ENCODE data around the gene USP24. TPM values are rescaled to one million over a fixed set of nuclear protein-coding genes. Genes with fewer than 3 reads are reported as not detected.

Gene USP24
- total RNA-seq, 2 donors from 2014 or later = 29.0 to 36.2 TPM

DNA sequence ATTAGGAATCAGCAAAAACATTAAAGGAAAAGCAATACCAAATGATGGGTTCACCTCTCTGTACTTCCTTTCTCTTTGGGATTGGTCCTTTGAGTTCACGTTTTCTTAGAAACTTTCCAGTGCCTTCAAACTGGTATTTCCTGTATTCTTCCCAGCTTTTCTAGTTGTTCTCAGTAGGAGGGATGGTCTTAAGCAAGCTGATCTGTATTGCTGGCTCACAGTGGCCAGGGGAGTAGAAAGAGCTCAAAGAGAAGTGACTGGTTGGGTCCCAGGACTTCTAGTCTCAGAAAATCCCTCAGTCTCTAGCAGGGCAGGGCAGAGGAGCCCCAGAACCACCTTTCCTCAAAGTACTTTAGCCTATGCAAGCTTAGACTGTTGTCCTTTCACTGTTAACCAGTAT, 10.1 kb upstream of the USP24 start:
- no peak for TF ChIP-seq CTCF (IDR thresholded peaks at IDR 0.05)
- H3K36me3 ChIP-seq = no peaks in the 10 kb centered on the region
- peaks cover 0 to 2% of the 10 kb centered on the region in 2 donors for H3K4me1 ChIP-seq
- DNase-seq (ENCODE audit: low spot score) = no peak
- H3K9me3 ChIP-seq = peaks cover 0 to 9% of the 10 kb centered on the region in 2 donors
- H3K27me3 ChIP-seq = no peaks in the 10 kb centered on the region
- no peak overlapping the region for H3K27ac ChIP-seq
- no peak overlapping the region for H3K4me3 ChIP-seq

- H3K4me1 ChIP-seq = no peaks in the 10 kb centered on the region
- H3K36me3 ChIP-seq = no peaks in the 10 kb centered on the region
- no peak for TF ChIP-seq CTCF (IDR thresholded peaks at IDR 0.05)
- no peak for DNase-seq (ENCODE audit: low spot score)
- H3K27ac ChIP-seq = no peak overlapping the region
- peaks cover 0 to 9% of the 10 kb centered on the region in 2 donors for H3K9me3 ChIP-seq
- no peaks in the 10 kb centered on the region for H3K27me3 ChIP-seq
- H3K4me3 ChIP-seq = no peak overlapping the region
Measured at GRCh38 chr1:55224729-55225128, 9.6 kb upstream of the USP24 start.

GRCh38 chr1:55222152-55222551, 7.0 kb upstream of the USP24 start:
- Histone ChIP-seq H3K4me1 (peaks cover 0 to 12% of the 10 kb centered on the region in 2 donors), H3K4me3 (no peak overlapping the region), H3K9me3 (peaks cover 0 to under 1% of the 10 kb centered on the region in 2 donors), H3K27me3 (no peaks in the 10 kb centered on the region), H3K27ac (no peak overlapping the region), H3K36me3 (no peaks in the 10 kb centered on the region)
- TF ChIP-seq CTCF (IDR thresholded peaks at IDR 0.05) = no peak
- no peak for DNase-seq (ENCODE audit: low spot score)

DNA sequence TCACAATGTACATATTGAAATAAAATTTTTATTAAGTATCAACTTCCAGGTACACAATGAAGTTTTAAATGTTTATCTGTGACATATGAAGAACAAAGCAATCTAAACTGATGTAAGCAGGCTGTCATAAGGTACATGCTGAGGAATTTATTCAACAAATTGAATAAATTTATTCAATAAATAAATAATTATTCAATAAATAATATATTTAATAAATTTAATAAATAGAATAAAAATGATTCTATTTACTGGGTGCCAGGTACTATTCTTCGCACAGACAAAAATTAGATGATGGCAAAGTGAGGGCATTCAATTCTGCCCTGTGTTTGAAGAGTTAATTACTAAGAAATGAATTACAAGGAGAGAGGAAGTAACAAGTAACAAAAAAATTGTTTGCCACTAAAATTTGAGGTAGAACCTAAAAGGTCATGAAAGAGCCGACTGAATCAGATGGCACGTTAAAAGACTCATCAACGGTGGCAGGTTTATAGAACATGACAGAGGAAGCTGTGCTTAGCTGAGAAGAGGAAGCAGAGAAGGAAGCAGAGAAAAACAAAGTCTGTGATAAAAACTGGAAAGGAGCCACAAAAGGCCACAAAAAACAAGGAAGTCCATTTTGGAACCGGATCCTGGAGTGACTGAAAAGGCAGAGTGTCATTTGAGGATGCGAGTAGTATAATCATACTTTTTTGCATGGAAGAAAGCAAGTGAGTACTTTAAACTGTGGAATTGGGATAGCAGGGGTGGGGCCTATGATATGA, 2.2 kb upstream of the USP24 start:
- TF ChIP-seq CTCF (IDR thresholded peaks at IDR 0.05) = no peak
- DNase-seq (ENCODE audit: low spot score) = no peak
- H3K9me3 ChIP-seq = no peaks in the 10 kb centered on the region
- no peaks in the 10 kb centered on the region for H3K27me3 ChIP-seq
- no peak overlapping the region for H3K4me3 ChIP-seq
- no peaks in the 10 kb centered on the region for H3K36me3 ChIP-seq
- peaks cover 0 to 41% of the 10 kb centered on the region in 2 donors for H3K4me1 ChIP-seq
- H3K27ac ChIP-seq = peak overlapping the region; percentile 56 to 98

DNA sequence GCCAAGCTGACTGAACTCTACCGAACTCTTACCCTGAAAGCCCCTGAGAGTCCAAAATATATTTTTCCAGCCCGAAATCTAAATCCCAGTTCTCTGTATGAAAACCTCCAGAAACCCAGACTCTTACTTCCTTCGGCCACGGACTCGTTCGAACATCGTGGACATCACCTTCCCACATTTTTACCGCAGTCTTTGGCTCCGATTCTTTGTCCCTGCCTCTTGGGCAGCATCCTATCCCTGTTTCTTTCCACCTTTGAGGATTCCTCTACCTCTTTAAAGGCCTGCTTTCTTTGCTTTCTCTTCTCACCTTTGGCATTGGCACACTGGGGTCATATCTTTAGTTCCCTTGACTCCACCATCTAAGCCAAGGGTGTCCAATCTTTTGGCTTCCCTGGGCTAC, 932 bp upstream of the USP24 start:
- no peak for DNase-seq (ENCODE audit: low spot score)
- H3K4me1 ChIP-seq = peaks cover 0 to 54% of the 10 kb centered on the region in 2 donors
- H3K27ac ChIP-seq = peak overlapping the region; percentile 98 to 100
- peak overlapping the region; percentile 75 to 88 for H3K4me3 ChIP-seq
- no peaks in the 10 kb centered on the region for H3K27me3 ChIP-seq
- TF ChIP-seq CTCF (IDR thresholded peaks at IDR 0.05) = no peak
- H3K9me3 ChIP-seq = no peaks in the 10 kb centered on the region
- no peaks in the 10 kb centered on the region for H3K36me3 ChIP-seq

DNA sequence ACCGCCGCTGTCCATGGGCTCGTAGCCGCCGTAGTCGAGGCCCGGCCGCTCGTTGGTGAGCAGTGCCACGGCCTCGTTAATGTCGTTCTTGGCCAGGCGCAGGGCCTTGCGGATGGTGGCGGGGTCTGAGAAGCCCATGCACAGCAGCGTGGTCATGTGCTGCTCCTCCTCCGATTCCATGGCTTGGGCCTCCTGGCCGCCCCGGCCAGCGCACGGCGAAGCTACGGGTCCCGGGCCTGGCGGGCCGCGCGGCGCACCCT, 300 bp downstream of the USP24 start:
- H3K9me3 ChIP-seq = no peaks in the 10 kb centered on the region
- no peaks in the 10 kb centered on the region for H3K36me3 ChIP-seq
- H3K27me3 ChIP-seq = no peaks in the 10 kb centered on the region
- peak overlapping the region; percentile 75 to 88 for H3K4me3 ChIP-seq
- H3K4me1 ChIP-seq = peaks cover 0 to 65% of the 10 kb centered on the region in 2 donors
- no peak for TF ChIP-seq CTCF (IDR thresholded peaks at IDR 0.05)
- H3K27ac ChIP-seq = peak overlapping the region; percentile 98 to 100
- no peak for DNase-seq (ENCODE audit: low spot score)

Measured in right atrium auricular region (tissue), 2 donors.